ENCODE measurements around the gene ABHD5. TPM values are rescaled to one million over a fixed set of nuclear protein-coding genes. Genes with fewer than 3 reads are reported as not detected.
"Not testable (repeated sequence)": the region's sequence is repeated elsewhere in the genome, so short reads cannot be mapped to it uniquely, and the experiment has no call there.

The ABHD5 gene
- 215 TPM for total RNA-seq
- long read RNA-seq, full-length matches to known transcripts = 295 of 340 reads
- long read RNA-seq, partial matches to known transcripts = 18 of 340 reads
- long read RNA-seq, other reads (novel, unspliced or antisense) = 27 of 340 reads

GRCh38 chr3:43690400-43691119 is at the start of gene ABHD5:
Gene ABHD5 (plus strand): TSS chr3:43690938. CDS start chr3:43690993, 55 bp downstream.
- DNase-seq (ENCODE audit: low spot score) = peak; percentile 97

- DNase-seq (ENCODE audit: low spot score) = no peak
These were observed 49.2 kb upstream of the ABHD5 start for GRCh38 chr3:43641306-43642114.

GRCh38 chr3:43644443-43644842 is 46.3 kb upstream of the ABHD5 start:
- no peak for DNase-seq (ENCODE audit: low spot score)

GRCh38 chr3:43647331-43648166 is 43.2 kb upstream of the ABHD5 start:
- DNase-seq (ENCODE audit: low spot score) = no peak

GRCh38 chr3:43648957-43649356 is 41.8 kb upstream of the ABHD5 start:
- DNase-seq (ENCODE audit: low spot score) = no peak

- DNase-seq (ENCODE audit: low spot score) = no peak
These were observed 41.3 kb upstream of the ABHD5 start for GRCh38 chr3:43649365-43649968.

GRCh38 chr3:43650345-43650744 is 40.4 kb upstream of the ABHD5 start:
- DNase-seq (ENCODE audit: low spot score) = no peak

GRCh38 chr3:43656390-43656789 is 34.3 kb upstream of the ABHD5 start:
- DNase-seq (ENCODE audit: low spot score) = not testable (repeated sequence)

GRCh38 chr3:43659250-43659880 is 31.4 kb upstream of the ABHD5 start:
- DNase-seq (ENCODE audit: low spot score) = no peak

GRCh38 chr3:43661376-43661775 is 29.4 kb upstream of the ABHD5 start:
- not testable (repeated sequence) for DNase-seq (ENCODE audit: low spot score)

GRCh38 chr3:43665011-43665410 is 25.7 kb upstream of the ABHD5 start:
- DNase-seq (ENCODE audit: low spot score) = not testable (repeated sequence)

- no peak for DNase-seq (ENCODE audit: low spot score)
These were observed 19.9 kb upstream of the ABHD5 start for GRCh38 chr3:43670635-43671522.

GRCh38 chr3:43674345-43675085 is 16.2 kb upstream of the ABHD5 start:
- no peak for DNase-seq (ENCODE audit: low spot score)

- DNase-seq (ENCODE audit: low spot score) = no peak
These were observed 15.1 kb upstream of the ABHD5 start for GRCh38 chr3:43675593-43675992.

GRCh38 chr3:43676441-43676840 is 14.3 kb upstream of the ABHD5 start:
- DNase-seq (ENCODE audit: low spot score) = no peak

- not testable (repeated sequence) for DNase-seq (ENCODE audit: low spot score)
These were observed 12.4 kb upstream of the ABHD5 start for GRCh38 chr3:43678375-43678774.

GRCh38 chr3:43678887-43679449 is 11.8 kb upstream of the ABHD5 start:
- DNase-seq (ENCODE audit: low spot score) = not testable (repeated sequence)

GRCh38 chr3:43680857-43681256 is 9.9 kb upstream of the ABHD5 start:
- not testable (repeated sequence) for DNase-seq (ENCODE audit: low spot score)
